DOHH2 (cell line): ENCODE data around the gene DNMT3A.

Source experiments
- CTCF ChIP-seq: fragments of 200-600 bp; sonication (generic); IDR thresholded peaks from one replicate; pipeline ENCODE4 v1.5.1; 2014; ENCODE audit warnings: antibody characterized with exemption, mild to moderate bottlenecking, low read depth, low read length; ENCODE audit not compliant: poor library complexity, severe bottlenecking
- EZH2phosphoT487 ChIP-seq: fragments of 200-600 bp; sonication (generic); IDR thresholded peaks from 2 replicates; pipeline ENCODE4 v1.6.1; 2017; ENCODE audit warnings: borderline replicate concordance, mild to moderate bottlenecking, antibody characterized with exemption, low read length, moderate library complexity, mixed read lengths

DNA sequence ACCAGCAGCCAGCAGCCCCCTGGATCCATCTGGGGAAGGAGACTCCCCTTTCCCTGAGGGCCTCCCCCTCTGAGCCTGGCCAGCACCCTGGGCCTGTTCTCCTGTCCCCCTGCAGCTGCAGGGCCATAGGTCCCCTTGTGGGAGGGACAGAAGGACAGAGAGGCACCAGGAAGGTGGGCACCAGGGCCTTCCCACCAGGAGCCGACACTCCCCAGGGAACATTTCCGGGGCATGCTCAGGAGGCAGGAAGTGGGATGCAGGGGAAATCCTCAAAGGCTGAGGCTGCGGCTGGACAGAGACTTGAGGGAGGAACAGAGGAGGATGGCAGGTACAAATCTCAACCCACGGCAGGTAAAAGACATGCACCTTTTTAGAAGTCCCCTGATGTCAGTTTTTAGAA is 14.4 kb upstream of the DNMT3A start:
- TF ChIP-seq CTCF (no peak), EZH2phosphoT487 (no peak)
